ENCODE data around the gene GLYR1. TPM values are rescaled to one million over a fixed set of nuclear protein-coding genes. Genes with fewer than 3 reads are reported as not detected.

Gene GLYR1
- total and polyA plus RNA-seq, 2 experiments from 2014 or later = 59.9 to 105 TPM

DNA sequence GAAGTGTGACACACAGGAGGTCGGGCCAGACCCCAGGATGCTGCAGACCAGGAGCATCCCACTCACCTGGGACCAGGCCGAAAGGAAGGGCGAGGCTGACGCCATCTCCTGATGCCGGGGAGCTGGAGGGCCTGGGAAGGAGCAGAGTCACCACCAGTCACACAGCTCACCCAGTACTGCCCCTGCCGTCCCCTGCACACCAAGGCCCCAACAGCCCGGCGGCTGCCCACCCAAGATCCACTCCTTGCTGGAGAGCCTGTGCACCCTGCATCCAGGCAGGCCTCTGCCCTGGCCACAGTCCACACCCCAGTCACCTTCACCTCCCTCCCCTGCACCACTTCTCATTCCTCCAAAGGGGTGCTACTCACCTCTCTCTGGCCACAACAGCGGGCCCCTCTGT, 84.9 kb downstream of the GLYR1 start (continued):
- no peak for TF ChIP-seq NANOG (IDR thresholded peaks at IDR 0.05; ENCODE audit: borderline replicate concordance)

DNA sequence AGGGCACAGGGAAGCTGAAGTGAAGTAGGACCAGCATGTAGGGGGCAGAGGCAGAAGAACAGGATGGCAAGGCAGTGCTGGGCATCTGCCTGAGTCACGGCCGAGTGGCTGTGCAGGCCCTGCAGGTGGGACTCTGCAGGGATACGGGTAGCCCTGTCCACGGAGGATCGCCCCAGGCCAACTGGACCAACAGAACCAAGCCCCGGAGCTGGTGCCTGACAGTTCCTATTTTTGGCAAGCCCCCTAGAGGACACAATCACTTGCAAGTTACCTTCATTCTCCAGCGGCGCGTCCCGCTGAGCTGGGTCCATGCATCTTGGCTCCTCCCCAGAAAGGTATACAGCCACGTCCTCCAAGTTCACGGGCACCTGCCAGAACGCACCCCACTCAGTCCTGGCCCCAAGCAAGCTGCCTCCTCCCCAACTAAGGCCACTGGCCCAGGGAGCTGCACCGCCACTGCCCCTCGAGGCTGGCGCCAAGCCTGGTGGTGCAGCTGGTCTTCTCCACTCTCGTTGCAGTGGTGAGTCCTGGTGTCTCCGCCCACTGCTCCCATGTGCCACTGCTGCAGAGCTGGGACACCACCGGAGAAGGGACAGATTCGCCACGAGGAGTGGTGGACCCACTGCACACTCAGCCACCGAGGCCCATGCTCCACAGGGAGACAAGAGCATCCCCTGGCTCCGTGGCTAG, 86.7 kb downstream of the GLYR1 start:
- H3K27ac Mint-ChIP-seq = peak overlapping the region; percentile 20
- no peak overlapping the region for H3K4me3 Mint-ChIP-seq
- ATAC-seq = peak; percentile 48; the same call in 2 of the 3 replicates
- TF ChIP-seq, protein P1, sequence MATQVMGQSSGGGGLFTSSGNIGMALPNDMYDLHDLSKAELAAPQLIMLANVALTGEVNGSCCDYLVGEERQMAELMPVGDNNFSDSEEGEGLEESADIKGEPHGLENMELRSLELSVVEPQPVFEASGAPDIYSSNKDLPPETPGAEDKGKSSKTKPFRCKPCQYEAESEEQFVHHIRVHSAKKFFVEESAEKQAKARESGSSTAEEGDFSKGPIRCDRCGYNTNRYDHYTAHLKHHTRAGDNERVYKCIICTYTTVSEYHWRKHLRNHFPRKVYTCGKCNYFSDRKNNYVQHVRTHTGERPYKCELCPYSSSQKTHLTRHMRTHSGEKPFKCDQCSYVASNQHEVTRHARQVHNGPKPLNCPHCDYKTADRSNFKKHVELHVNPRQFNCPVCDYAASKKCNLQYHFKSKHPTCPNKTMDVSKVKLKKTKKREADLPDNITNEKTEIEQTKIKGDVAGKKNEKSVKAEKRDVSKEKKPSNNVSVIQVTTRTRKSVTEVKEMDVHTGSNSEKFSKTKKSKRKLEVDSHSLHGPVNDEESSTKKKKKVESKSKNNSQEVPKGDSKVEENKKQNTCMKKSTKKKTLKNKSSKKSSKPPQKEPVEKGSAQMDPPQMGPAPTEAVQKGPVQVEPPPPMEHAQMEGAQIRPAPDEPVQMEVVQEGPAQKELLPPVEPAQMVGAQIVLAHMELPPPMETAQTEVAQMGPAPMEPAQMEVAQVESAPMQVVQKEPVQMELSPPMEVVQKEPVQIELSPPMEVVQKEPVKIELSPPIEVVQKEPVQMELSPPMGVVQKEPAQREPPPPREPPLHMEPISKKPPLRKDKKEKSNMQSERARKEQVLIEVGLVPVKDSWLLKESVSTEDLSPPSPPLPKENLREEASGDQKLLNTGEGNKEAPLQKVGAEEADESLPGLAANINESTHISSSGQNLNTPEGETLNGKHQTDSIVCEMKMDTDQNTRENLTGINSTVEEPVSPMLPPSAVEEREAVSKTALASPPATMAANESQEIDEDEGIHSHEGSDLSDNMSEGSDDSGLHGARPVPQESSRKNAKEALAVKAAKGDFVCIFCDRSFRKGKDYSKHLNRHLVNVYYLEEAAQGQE (IDR thresholded peaks at IDR 0.05; ENCODE audit: unreplicated experiment) = no peak
- TF ChIP-seq STAT1 (IDR thresholded peaks at IDR 0.05; ENCODE audit: unreplicated experiment) (no peak), EZH2phosphoT487 (IDR thresholded peaks at IDR 0.05; ENCODE audit: unreplicated experiment) (no peak), POLR2AphosphoS5 (IDR thresholded peaks at IDR 0.05; ENCODE audit: low read depth) (no peak), NANOG (IDR thresholded peaks at IDR 0.05; ENCODE audit: borderline replicate concordance) (no peak), ZNF114 (CRISPR knock-in tag; IDR thresholded peaks at IDR 0.05) (no peak), ZNF331 (CRISPR knock-in tag; IDR thresholded peaks at IDR 0.05; ENCODE audit: low read depth) (no peak), JUNB (IDR thresholded peaks at IDR 0.05; ENCODE audit: unreplicated experiment) (no peak), CREB1 (CRISPR knock-in tag; IDR thresholded peaks at IDR 0.05; ENCODE audit: low read depth) (no peak)
- TF ChIP-seq, protein P2, sequence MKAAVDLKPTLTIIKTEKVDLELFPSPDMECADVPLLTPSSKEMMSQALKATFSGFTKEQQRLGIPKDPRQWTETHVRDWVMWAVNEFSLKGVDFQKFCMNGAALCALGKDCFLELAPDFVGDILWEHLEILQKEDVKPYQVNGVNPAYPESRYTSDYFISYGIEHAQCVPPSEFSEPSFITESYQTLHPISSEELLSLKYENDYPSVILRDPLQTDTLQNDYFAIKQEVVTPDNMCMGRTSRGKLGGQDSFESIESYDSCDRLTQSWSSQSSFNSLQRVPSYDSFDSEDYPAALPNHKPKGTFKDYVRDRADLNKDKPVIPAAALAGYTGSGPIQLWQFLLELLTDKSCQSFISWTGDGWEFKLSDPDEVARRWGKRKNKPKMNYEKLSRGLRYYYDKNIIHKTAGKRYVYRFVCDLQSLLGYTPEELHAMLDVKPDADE (IDR thresholded peaks at IDR 0.05) = no peak
- TF ChIP-seq, protein P3, sequence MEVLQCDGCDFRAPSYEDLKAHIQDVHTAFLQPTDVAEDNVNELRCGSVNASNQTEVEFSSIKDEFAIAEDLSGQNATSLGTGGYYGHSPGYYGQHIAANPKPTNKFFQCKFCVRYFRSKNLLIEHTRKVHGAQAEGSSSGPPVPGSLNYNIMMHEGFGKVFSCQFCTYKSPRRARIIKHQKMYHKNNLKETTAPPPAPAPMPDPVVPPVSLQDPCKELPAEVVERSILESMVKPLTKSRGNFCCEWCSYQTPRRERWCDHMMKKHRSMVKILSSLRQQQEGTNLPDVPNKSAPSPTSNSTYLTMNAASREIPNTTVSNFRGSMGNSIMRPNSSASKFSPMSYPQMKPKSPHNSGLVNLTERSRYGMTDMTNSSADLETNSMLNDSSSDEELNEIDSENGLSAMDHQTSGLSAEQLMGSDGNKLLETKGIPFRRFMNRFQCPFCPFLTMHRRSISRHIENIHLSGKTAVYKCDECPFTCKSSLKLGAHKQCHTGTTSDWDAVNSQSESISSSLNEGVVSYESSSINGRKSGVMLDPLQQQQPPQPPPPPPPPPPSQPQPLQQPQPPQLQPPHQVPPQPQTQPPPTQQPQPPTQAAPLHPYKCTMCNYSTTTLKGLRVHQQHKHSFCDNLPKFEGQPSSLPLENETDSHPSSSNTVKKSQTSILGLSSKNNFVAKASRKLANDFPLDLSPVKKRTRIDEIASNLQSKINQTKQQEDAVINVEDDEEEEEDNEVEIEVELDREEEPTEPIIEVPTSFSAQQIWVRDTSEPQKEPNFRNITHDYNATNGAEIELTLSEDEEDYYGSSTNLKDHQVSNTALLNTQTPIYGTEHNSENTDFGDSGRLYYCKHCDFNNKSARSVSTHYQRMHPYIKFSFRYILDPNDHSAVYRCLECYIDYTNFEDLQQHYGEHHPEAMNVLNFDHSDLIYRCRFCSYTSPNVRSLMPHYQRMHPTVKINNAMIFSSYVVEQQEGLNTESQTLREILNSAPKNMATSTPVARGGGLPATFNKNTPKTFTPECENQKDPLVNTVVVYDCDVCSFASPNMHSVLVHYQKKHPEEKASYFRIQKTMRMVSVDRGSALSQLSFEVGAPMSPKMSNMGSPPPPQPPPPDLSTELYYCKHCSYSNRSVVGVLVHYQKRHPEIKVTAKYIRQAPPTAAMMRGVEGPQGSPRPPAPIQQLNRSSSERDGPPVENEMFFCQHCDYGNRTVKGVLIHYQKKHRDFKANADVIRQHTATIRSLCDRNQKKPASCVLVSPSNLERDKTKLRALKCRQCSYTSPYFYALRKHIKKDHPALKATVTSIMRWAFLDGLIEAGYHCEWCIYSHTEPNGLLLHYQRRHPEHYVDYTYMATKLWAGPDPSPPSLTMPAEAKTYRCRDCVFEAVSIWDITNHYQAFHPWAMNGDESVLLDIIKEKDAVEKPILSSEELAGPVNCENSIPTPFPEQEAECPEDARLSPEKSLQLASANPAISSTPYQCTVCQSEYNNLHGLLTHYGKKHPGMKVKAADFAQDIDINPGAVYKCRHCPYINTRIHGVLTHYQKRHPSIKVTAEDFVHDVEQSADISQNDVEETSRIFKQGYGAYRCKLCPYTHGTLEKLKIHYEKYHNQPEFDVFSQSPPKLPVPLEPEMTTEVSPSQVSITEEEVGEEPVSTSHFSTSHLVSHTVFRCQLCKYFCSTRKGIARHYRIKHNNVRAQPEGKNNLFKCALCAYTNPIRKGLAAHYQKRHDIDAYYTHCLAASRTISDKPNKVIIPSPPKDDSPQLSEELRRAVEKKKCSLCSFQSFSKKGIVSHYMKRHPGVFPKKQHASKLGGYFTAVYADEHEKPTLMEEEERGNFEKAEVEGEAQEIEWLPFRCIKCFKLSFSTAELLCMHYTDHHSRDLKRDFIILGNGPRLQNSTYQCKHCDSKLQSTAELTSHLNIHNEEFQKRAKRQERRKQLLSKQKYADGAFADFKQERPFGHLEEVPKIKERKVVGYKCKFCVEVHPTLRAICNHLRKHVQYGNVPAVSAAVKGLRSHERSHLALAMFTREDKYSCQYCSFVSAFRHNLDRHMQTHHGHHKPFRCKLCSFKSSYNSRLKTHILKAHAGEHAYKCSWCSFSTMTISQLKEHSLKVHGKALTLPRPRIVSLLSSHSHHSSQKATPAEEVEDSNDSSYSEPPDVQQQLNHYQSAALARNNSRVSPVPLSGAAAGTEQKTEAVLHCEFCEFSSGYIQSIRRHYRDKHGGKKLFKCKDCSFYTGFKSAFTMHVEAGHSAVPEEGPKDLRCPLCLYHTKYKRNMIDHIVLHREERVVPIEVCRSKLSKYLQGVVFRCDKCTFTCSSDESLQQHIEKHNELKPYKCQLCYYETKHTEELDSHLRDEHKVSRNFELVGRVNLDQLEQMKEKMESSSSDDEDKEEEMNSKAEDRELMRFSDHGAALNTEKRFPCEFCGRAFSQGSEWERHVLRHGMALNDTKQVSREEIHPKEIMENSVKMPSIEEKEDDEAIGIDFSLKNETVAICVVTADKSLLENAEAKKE (CRISPR knock-in tag; IDR thresholded peaks at IDR 0.05) = no peak
- TF ChIP-seq, protein P4, sequence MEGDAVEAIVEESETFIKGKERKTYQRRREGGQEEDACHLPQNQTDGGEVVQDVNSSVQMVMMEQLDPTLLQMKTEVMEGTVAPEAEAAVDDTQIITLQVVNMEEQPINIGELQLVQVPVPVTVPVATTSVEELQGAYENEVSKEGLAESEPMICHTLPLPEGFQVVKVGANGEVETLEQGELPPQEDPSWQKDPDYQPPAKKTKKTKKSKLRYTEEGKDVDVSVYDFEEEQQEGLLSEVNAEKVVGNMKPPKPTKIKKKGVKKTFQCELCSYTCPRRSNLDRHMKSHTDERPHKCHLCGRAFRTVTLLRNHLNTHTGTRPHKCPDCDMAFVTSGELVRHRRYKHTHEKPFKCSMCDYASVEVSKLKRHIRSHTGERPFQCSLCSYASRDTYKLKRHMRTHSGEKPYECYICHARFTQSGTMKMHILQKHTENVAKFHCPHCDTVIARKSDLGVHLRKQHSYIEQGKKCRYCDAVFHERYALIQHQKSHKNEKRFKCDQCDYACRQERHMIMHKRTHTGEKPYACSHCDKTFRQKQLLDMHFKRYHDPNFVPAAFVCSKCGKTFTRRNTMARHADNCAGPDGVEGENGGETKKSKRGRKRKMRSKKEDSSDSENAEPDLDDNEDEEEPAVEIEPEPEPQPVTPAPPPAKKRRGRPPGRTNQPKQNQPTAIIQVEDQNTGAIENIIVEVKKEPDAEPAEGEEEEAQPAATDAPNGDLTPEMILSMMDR (conservative IDR thresholded peaks at IDR 0.05; ENCODE audit: low read depth in 2 of 2) = no peak
- no peaks in the 10 kb centered on the region; the same call in 1 of the 2 replicates for H4K20me1 ChIP-seq (replicated peaks; ENCODE audit: insufficient read depth)
- H3K4me1 Mint-ChIP-seq = no peaks in the 10 kb centered on the region
- H3K36me3 Mint-ChIP-seq (ENCODE audit: low read depth) = peaks cover 87% of the 10 kb centered on the region
- peaks cover 5% of the 10 kb centered on the region for H3K27me3 Mint-ChIP-seq (ENCODE audit: insufficient read depth, low read depth, poor library complexity)
- no peaks in the 10 kb centered on the region for H3K9me2 ChIP-seq (ENCODE audit: insufficient read depth)
- peaks cover 4% of the 10 kb centered on the region; the same call in 2 of the 3 replicates for H3K9me3 Mint-ChIP-seq
- no peaks in the 10 kb centered on the region for H3K4me1 ChIP-seq (ENCODE audit: insufficient read depth)
- peaks cover 22% of the 10 kb centered on the region; the same call in 1 of the 2 replicates for H3K36me3 ChIP-seq (ENCODE audit: insufficient read depth)
- H3K4me3 ChIP-seq = no peak overlapping the region
- H3K27ac ChIP-seq (ENCODE audit: low read depth) = no peak overlapping the region
- no peak overlapping the region for H2AFZ ChIP-seq
- H3K27me3 ChIP-seq (ENCODE audit: insufficient read depth) = no peaks in the 10 kb centered on the region
- H3K4me2 ChIP-seq = no peak overlapping the region
- no peaks in the 10 kb centered on the region for H3F3A ChIP-seq (replicated peaks; ENCODE audit: low read depth)
- H3K79me2 ChIP-seq (replicated peaks; ENCODE audit: insufficient read depth) = peaks cover 5% of the 10 kb centered on the region; the same call in 1 of the 2 replicates
- DNase-seq (ENCODE audit: low spot score) = no peak

All from GM23338 (cell line).